Smooth muscle cell (in vitro differentiated cells): ENCODE results near the gene HACE1. TPM values are rescaled to one million over a fixed set of nuclear protein-coding genes. Genes with fewer than 3 reads are reported as not detected.
A peak's percentile ranks its signal among the peaks of the same experiment; 100 is the strongest.
"Not testable (repeated sequence)": the region's sequence is repeated elsewhere in the genome, so short reads cannot be mapped to it uniquely, and the experiment has no call there.

Experiments used
- DNase-seq: peaks from one replicate; lab custom pipeline; 2025; ENCODE audit not compliant: unreplicated experiment; lab: John Stamatoyannopoulos, UW
- H2AFZ ChIP-seq: fragments of 200-600 bp; sonication (generic); 2 replicates; pipeline ENCODE4 v1.6.0; 2016; ENCODE audit warnings: antibody characterized with exemption, low read depth, mild to moderate bottlenecking
- H3F3A ChIP-seq: fragments of 200-600 bp; sonication (generic); 2 replicates; pipeline ENCODE4 v1.6.0; 2017; ENCODE audit warnings: antibody characterized with exemption, low read depth
- H3K27ac ChIP-seq: fragments of 200-600 bp; sonication (generic); 2 replicates; pipeline ENCODE4 v1.5.1; 2016; ENCODE audit warnings: low read depth, mild to moderate bottlenecking
- H3K27me3 ChIP-seq: fragments of 200-600 bp; sonication (generic); 2 replicates; pipeline ENCODE4 v1.6.1; 2016; ENCODE audit warnings: low read depth, mild to moderate bottlenecking
- H3K36me3 ChIP-seq: fragments of 200-600 bp; sonication (generic); 2 replicates; pipeline ENCODE4 v1.5.1; 2016; ENCODE audit warnings: low read depth
- H3K4me1 ChIP-seq: fragments of 200-600 bp; sonication (generic); 2 replicates; pipeline ENCODE4 v1.5.1; 2016; ENCODE audit warnings: low read depth
- H3K4me2 ChIP-seq: fragments of 200-600 bp; sonication (generic); 2 replicates; pipeline ENCODE4 v1.6.0; 2016; ENCODE audit warnings: mild to moderate bottlenecking
- H3K4me3 ChIP-seq: fragments of 200-600 bp; sonication (generic); 2 replicates; pipeline ENCODE4 v1.5.1; 2016; ENCODE audit warnings: mild to moderate bottlenecking
- H3K79me2 ChIP-seq: fragments of 200-600 bp; sonication (generic); 2 replicates; pipeline ENCODE4 v1.6.0; 2016; ENCODE audit warnings: low read depth, mild to moderate bottlenecking
- H3K9ac ChIP-seq: fragments of 200-600 bp; sonication (generic); 2 replicates; pipeline ENCODE4 v1.6.0; 2016; ENCODE audit warnings: low read depth
- H3K9me3 ChIP-seq: fragments of 200-600 bp; sonication (generic); replicated peaks from 2 replicates; pipeline ENCODE4 v1.5.1; 2016; ENCODE audit warnings: low read depth
- H4K20me1 ChIP-seq: fragments of 200-600 bp; sonication (generic); 2 replicates; pipeline ENCODE4 v1.6.0; 2016; ENCODE audit warnings: low read depth
- CTCF ChIP-seq: fragments of 200-600 bp; sonication (generic); IDR thresholded peaks from 2 replicates; pipeline ENCODE4 v1.5.1; 2017; ENCODE audit warnings: borderline replicate concordance, mild to moderate bottlenecking, antibody characterized with exemption; ENCODE audit not compliant: insufficient read depth, poor library complexity, severe bottlenecking
- WGBS: methylation state at CpG from one replicate; pipeline ENCODE4 v1.1.7; 2016; ENCODE audit warnings: low lambda C conversion rate; 5-methylcytosine and 5-hydroxymethylcytosine counted together
- polyA plus RNA-seq: library from polyadenylated mRNA; unstranded; fragments of >200 nt; fragmentation: Nextera tagmentation; extraction: Ambion mirVana; gene quantifications from 2 replicates; pipeline ENCODE4 v1.2.1, GENCODE V29; 2016
- total RNA-seq: library from RNA; depleted of rRNA; stranded (reverse); fragments of >200 nt; gene quantifications from 2 replicates; pipeline ENCODE4 v1.2.3, GENCODE V29; 2014

The HACE1 gene
- total RNA-seq (21.7 and 31.2 TPM in 2 replicates), polyA plus RNA-seq (7.1 and 7.5 TPM in 2 replicates)

- Histone ChIP-seq H3K27me3 (no peaks in the 10 kb centered on the region), H3K4me1 (no peaks in the 10 kb centered on the region), H3F3A (peaks cover 3% of the 10 kb centered on the region), H3K36me3 (no peaks in the 10 kb centered on the region), H4K20me1 (peaks cover 19% of the 10 kb centered on the region), H3K4me2 (peak within 1 kb of the TSS; percentile 93), H2AFZ (peak within 1 kb of the TSS; percentile 95), H3K9ac (peak within 1 kb of the TSS; percentile 63), H3K79me2 (peaks cover 34% of the 10 kb centered on the region), H3K4me3 (peak within 1 kb of the TSS; percentile 90), H3K9me3 (no peaks in the 10 kb centered on the region), H3K27ac (no peak within 1 kb of the TSS)
- peak; percentile 29 for TF ChIP-seq CTCF
- under 1% methylated on average over 66 of the region's 89 CpGs for WGBS
- DNase-seq = peak; percentile 71
Measured at GRCh38 chr6:104859225-104860146, at the start of gene HACE1. TSS of gene HACE1 (minus strand) at chr6:104859919. CDS start at chr6:104859642, 277 bp downstream.

GRCh38 chr6:104908888-104909525 lies 49.3 kb upstream of the HACE1 start:
- no peak for DNase-seq
- Histone ChIP-seq H3F3A (no peaks in the 10 kb centered on the region), H3K4me2 (peak overlapping the region; percentile 50), H3K4me1 (no peaks in the 10 kb centered on the region), H4K20me1 (no peaks in the 10 kb centered on the region), H3K9me3 (no peaks in the 10 kb centered on the region), H3K79me2 (no peaks in the 10 kb centered on the region), H2AFZ (no peak overlapping the region), H3K27ac (peak overlapping the region; percentile 89), H3K27me3 (no peaks in the 10 kb centered on the region), H3K4me3 (no peak overlapping the region), H3K9ac (peak overlapping the region; percentile 47), H3K36me3 (no peaks in the 10 kb centered on the region)
- TF ChIP-seq CTCF = no peak
- whole genome bisulfite sequencing = 72% methylated on average over 2 of the region's 2 CpGs

- DNase-seq = no peak
- no peak overlapping the region for H3K4me3 ChIP-seq
- no peaks in the 10 kb centered on the region for H4K20me1 ChIP-seq
- H3K36me3 ChIP-seq = no peaks in the 10 kb centered on the region
- peak overlapping the region; percentile 89 for H3K27ac ChIP-seq
- H3K79me2 ChIP-seq = no peaks in the 10 kb centered on the region
- H3K4me1 ChIP-seq = no peaks in the 10 kb centered on the region
- peak overlapping the region; percentile 50 for H3K4me2 ChIP-seq
- TF ChIP-seq CTCF = no peak
- H3K27me3 ChIP-seq = no peaks in the 10 kb centered on the region
- no peak overlapping the region for H2AFZ ChIP-seq
- H3F3A ChIP-seq = no peaks in the 10 kb centered on the region
- 67% methylated on average over 6 of the region's 6 CpGs for WGBS
- H3K9ac ChIP-seq = peak overlapping the region; percentile 47
- H3K9me3 ChIP-seq = no peaks in the 10 kb centered on the region
Measured at GRCh38 chr6:104908031-104908887, 48.5 kb upstream of the HACE1 start.

- H3K79me2 ChIP-seq, DNase-seq: not testable (repeated sequence)
- 89% methylated on average over 7 of the region's 7 CpGs for WGBS
Measured at GRCh38 chr6:104898893-104899292, 39.2 kb upstream of the HACE1 start.

More at GRCh38 chr6:104898893-104899292, 39.2 kb upstream of the HACE1 start:
- H4K20me1 ChIP-seq, H3K4me2 ChIP-seq, H3K9me3 ChIP-seq, H3K4me3 ChIP-seq, H2AFZ ChIP-seq, H3K4me1 ChIP-seq, H3K9ac ChIP-seq, H3K27me3 ChIP-seq, H3K36me3 ChIP-seq, H3K27ac ChIP-seq, H3F3A ChIP-seq: not testable (repeated sequence)
